Heart left ventricle (tissue), 16 donors: ENCODE data around the gene FREM1. TPM values are rescaled to one million over a fixed set of nuclear protein-coding genes. Genes with fewer than 3 reads are reported as not detected.
A peak's percentile ranks its signal among the peaks of the same experiment; 100 is the strongest.

Experiments used
- ATAC-seq, 4 donors: fragments of 200-7000 bp; cut with Tn5 transposase; one replicate each; pipeline ENCODE4 v1.9.1; 2020 to 2022; ENCODE audit warnings: moderate library complexity in 4 of 4, mild to moderate bottlenecking in 3 of 4, moderate number of reproducible peaks in 1 of 4
- DNase-seq, 5 donors: peaks; one replicate each; pipeline ENCODE4 v3.0.0-alpha.2; 2020
- H3K27ac ChIP-seq, 12 donors: fragments of 200-600 bp; sonication (generic) in 4 of 12; one replicate each; pipeline versions ENCODE4 v1.5.0 to v1.8.0; 2016 to 2022; ENCODE audit warnings: mild to moderate bottlenecking in 2 of 12
- H3K27me3 ChIP-seq, 9 donors: fragments of 200-600 bp; sonication (generic) in 2 of 9; one replicate each; pipeline versions ENCODE4 v1.5.1 to v1.8.0; 2016 to 2022; ENCODE audit warnings: mild to moderate bottlenecking in 3 of 9
- H3K36me3 ChIP-seq, 9 donors: fragments of 200-600 bp; sonication (generic) in 2 of 9; one replicate each; pipeline versions ENCODE4 v1.5.0 to v1.8.0; 2018 to 2022; ENCODE audit warnings: mild to moderate bottlenecking in 2 of 9
- H3K4me1 ChIP-seq, 12 donors: fragments of 200-600 bp; sonication (generic) in 4 of 12; one replicate each; pipeline versions ENCODE4 v1.5.0 to v1.8.0; 2016 to 2022; ENCODE audit warnings: mild to moderate bottlenecking in 3 of 12
- H3K4me3 ChIP-seq, 12 donors: fragments of 200-600 bp; sonication (generic) in 4 of 12; one replicate each; pipeline versions ENCODE4 v1.5.0 to v1.8.0; 2017 to 2022; ENCODE audit warnings: mild to moderate bottlenecking in 9 of 12, moderate library complexity in 4 of 12
- H3K9me3 ChIP-seq, 12 donors: fragments of 200-600 bp; sonication (generic) in 4 of 12; one replicate each; pipeline versions ENCODE4 v1.5.0 to v1.8.0; 2016 to 2022; ENCODE audit warnings: mild to moderate bottlenecking in 1 of 12
- CTCF ChIP-seq, 12 donors: fragments of 200-600 bp; sonication (generic) in 4 of 12; IDR thresholded peaks; one replicate each; pipeline versions ENCODE4 v1.5.0 to v1.8.0; 2018 to 2022; ENCODE audit warnings: antibody characterized with exemption in 12 of 12, mild to moderate bottlenecking in 5 of 12
- POLR2A ChIP-seq, 2 donors: fragments of 450-650 bp; IDR thresholded peaks; one replicate each; pipeline ENCODE4 v1.6.1; 2017; ENCODE audit warnings: antibody characterized with exemption in 2 of 2, mild to moderate bottlenecking in 2 of 2, moderate library complexity in 2 of 2
- WGBS, 4 donors: extraction: QIAGEN DNeasy Blood & Tissue Kit in 2 of 4; methylation state at CpG; one replicate each; pipeline versions ENCODE4 v1.1.5 to v1.1.7; 2013 to 2018; 5-methylcytosine and 5-hydroxymethylcytosine counted together
- intact Hi-C, 10 donors: fragments of 100-400 bp; cut with DNase I; formaldehyde crosslinking; loops; one replicate each; pipeline versions ENCODE4 v1.11.1 to v1.14.2; 2022
- polyA plus RNA-seq, 2 donors: library from polyadenylated mRNA; stranded (reverse); fragments of 200-250 nt; gene quantifications; one replicate each; pipeline ENCODE4 v1.2.3, GENCODE V29; 2013
- total RNA-seq, 9 donors: library from RNA; depleted of rRNA in 2 of 9; stranded (reverse); fragments of >200 nt in 2 of 9; fragmentation: NEBNext Ultra II Directional in 3 of 9; extraction: Animal tissue kit (Norgen Biotek cat#: 25700) in 3 of 9; gene quantifications; one replicate each; pipeline versions ENCODE4 v1.1.0 to v1.2.4, GENCODE V29; 2016 to 2023
- donor health status: ischemic (EF 13 %, LVEDD 7.1; RV severe dilation, severe dysfunction).
- donor health status: healthy with polysubstance abuse.
- donor health status: DM: no; HTN: yes; CAD: no.
- donor health status: DM: no; HTN: no; CAD: no.
- donor health status: ischemic (EF 25% LVEDD 6.9; RV normal size, moderate dysfunction).
- donor health status: ischemic (EF 25% LVEDD 5.7; RV mildly dilated, moderate dysfunction).
- donor health status: healthy.
- donor health status: DM: yes; HTN: yes; CAD: no.
- donor health status: ischemic (EF 35%, LVEDD 5.7; RV mildly dilated, moderate dysfunction).
- donor health status: nonischemic (EF 11% LVEDD 7.7; RV severe dilation, severe dysfunction).
- donor health status: DM: yes; HTN: yes; CAD: no.
- donor health status: PGD.
- donor health status: ischemic (EF 29% LVEDD 5.4; RV normal size, mild dysfunction).
- donor health status: nonischemic (EF 23%, LVEDD 6.1; RV moderate dilation, normal function).

Gene FREM1
- total and polyA plus RNA-seq, 11 donors, result 0.29 to 6.5 (median 1.9) TPM

DNA sequence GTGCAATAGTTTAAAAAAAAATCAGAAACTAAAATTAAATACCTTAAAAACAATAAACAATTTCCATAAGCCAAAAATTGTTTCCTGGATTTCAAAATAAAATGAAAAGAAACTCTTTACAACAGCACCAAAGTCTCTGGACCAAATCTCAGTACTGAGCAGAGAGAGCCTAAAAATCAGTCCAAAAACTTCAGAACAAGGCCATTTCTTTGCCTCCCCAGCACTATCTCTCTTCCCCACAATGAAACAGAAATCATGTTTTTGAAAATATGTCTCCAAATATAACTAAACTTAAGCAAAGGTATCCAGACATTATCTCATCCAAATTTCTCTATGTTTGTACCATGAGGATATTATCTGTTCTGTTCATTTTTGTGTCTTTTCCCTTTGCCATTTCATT lies 1.0 kb downstream of the FREM1 start:
- H3K36me3 ChIP-seq, result no peaks in the 10 kb centered on the region
- intact Hi-C loops, result loop anchor here in 1 of 10 donors (5.0 kb wide), 1 partner anchor 33 kb away; no protein-coding TSS in a partner anchor
- ATAC-seq (no peak), DNase-seq (no peak)
- peak overlapping the region in 9 of 12 donors; percentile 21 to 56 (median 45) for H3K4me3 ChIP-seq
- TF ChIP-seq CTCF (IDR thresholded peaks at IDR 0.05), result no peak
- TF ChIP-seq POLR2A (IDR thresholded peaks at IDR 0.05), result no peak
- H3K27me3 ChIP-seq, result no peaks in the 10 kb centered on the region
- peaks cover 0 to 24% (median 2%) of the 10 kb centered on the region in 12 donors for H3K4me1 ChIP-seq
- H3K27ac ChIP-seq, result peak overlapping the region in 9 of 12 donors; percentile 10 to 76 (median 55)
- H3K9me3 ChIP-seq, result no peaks in the 10 kb centered on the region

DNA sequence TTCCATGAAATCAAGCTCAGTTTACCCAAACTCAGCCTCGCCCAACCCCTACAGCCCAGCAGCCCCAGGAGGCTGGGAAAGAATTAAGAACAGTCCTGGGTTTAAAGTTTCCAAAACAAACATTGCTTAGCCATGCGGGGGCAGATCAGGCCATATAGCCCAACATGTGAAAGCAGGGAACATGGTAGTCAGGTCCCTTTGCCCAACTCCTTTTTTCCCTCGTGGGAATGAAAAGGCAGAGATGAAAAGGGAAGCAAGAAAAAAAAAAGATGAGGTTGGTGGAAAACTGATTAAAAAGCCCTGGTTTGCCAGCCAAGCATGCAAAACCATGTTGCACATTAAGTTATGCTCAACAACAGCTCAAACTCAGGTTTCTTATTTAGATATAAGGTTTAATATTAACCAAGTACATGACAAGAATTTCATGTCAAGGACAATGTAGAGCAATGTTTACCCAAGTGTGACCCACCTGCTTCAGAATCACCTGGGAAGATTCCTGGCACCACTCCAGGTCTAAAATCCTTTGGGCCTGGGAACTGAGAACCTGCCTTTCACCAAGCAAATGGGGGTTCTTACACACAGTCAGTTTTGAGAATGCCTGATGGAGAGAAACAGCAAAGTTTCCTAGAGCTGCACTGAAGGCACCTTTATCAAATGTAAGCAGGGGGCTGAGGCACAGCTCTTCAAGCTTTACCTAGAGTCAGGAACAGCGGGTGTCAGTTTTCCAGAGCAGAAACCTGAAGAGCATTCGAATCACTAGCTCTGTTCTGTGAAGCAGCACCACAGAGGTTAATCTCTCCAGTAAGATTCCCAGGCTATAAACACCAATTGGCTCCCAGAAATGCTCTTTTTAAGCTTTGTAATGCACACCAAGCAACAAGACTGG lies 1.7 kb downstream of the FREM1 start:
- no peaks in the 10 kb centered on the region for H3K9me3 ChIP-seq
- ATAC-seq, result peak in 1 of 4 donors; percentile 28
- intact Hi-C loops, result loop anchor here in 1 of 10 donors (5.0 kb wide), 1 partner anchor 34 kb away; no protein-coding TSS in a partner anchor
- DNase-seq, result no peak
- peak overlapping the region in 9 of 12 donors; percentile 5 to 76 (median 55) for H3K27ac ChIP-seq
- no peaks in the 10 kb centered on the region for H3K27me3 ChIP-seq
- H3K4me3 ChIP-seq, result peak overlapping the region in 8 of 12 donors; percentile 8 to 56 (median 46)
- WGBS, 4 donors, result 51 to 73% (median 69%) methylated on average over 5 of the region's 5 CpGs
- peaks cover 0 to 24% (median 2%) of the 10 kb centered on the region in 12 donors for H3K4me1 ChIP-seq
- TF ChIP-seq CTCF (IDR thresholded peaks at IDR 0.05) (no peak), POLR2A (IDR thresholded peaks at IDR 0.05) (no peak)
- H3K36me3 ChIP-seq, result no peaks in the 10 kb centered on the region

DNA sequence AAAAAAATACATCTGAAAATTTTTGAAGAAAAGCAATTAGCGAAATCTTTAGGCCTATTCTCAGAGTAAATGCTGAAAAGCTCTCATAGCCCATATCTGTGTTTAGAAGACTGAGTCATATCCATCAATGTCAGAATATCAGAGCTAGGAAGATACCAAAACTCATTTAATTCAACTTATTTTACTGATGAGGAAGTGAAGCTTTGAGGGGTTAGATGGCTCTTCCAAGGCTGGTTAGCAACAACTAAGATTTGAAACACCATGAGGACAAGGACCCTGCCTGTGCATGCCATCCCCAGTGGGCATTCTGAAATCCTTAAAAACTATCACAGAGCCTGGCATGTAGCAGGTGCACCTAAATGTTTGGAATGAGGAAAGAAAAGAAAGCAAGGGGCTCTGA lies 2.5 kb downstream of the FREM1 start:
- Histone ChIP-seq H3K27me3 (no peaks in the 10 kb centered on the region), H3K36me3 (no peaks in the 10 kb centered on the region), H3K9me3 (no peaks in the 10 kb centered on the region), H3K4me1 (peaks cover 0 to 24% (median 2%) of the 10 kb centered on the region in 12 donors), H3K27ac (peak overlapping the region in 7 of 12 donors; percentile 5 to 76 (median 62)), H3K4me3 (peak overlapping the region in 5 of 12 donors; percentile 42 to 56 (median 46))
- DNase-seq (no peak), ATAC-seq (no peak)
- WGBS, 4 donors, result 69 to 88% (median 85%) methylated on average over 1 of the region's 1 CpG
- no peak for TF ChIP-seq POLR2A (IDR thresholded peaks at IDR 0.05)
- TF ChIP-seq CTCF (IDR thresholded peaks at IDR 0.05), result no peak
- intact Hi-C loops, result loop anchor here in 1 of 10 donors (5.0 kb wide), 1 partner anchor 35 kb away; no protein-coding TSS in a partner anchor

DNA sequence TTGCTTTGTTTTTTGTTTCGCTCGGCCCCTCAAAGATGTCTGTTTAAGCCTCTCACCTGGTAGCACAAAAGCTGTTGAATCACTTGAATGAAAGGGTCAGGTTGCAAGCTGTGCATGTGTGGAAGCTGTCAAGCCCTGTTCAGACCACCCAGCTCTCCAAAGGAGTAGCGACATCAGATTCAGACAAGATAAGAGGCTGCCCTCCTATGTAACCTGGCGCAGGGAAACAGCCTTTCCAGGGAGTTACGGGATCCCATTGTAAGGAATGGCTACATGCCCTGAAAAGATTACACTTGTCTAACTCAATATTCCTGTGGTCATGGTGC lies 2.9 kb downstream of the FREM1 start:
- peaks cover 0 to 24% (median 2%) of the 10 kb centered on the region in 12 donors for H3K4me1 ChIP-seq
- intact Hi-C loops, result loop anchor here in 1 of 10 donors (5.0 kb wide), 1 partner anchor 35 kb away; no protein-coding TSS in a partner anchor

More for the DNA sequence above, 2.9 kb downstream of the FREM1 start:
- no peaks in the 10 kb centered on the region for H3K9me3 ChIP-seq
- TF ChIP-seq CTCF (IDR thresholded peaks at IDR 0.05), result no peak
- TF ChIP-seq POLR2A (IDR thresholded peaks at IDR 0.05), result no peak
- H3K36me3 ChIP-seq, result no peaks in the 10 kb centered on the region
- H3K4me3 ChIP-seq, result peak overlapping the region in 4 of 12 donors; percentile 1 to 56 (median 50)
- ATAC-seq, result no peak
- peak overlapping the region in 7 of 12 donors; percentile 5 to 76 (median 62) for H3K27ac ChIP-seq
- H3K27me3 ChIP-seq, result no peaks in the 10 kb centered on the region
- DNase-seq, result no peak
- 84 to 89% (median 87%) methylated on average over 5 of the region's 5 CpGs for WGBS, 4 donors
